Esophagus muscularis mucosa (tissue), 3 donors: ENCODE measurements around the gene SLC9A5.

Experiments used
- CTCF ChIP-seq, 3 experiments: fragments of 200-600 bp in 2 of 3; fragments of 450-650 bp in 1 of 3; sonication (generic) in 2 of 3; IDR thresholded peaks; one replicate each; pipeline ENCODE4 v1.5.1; 2017 to 2019; ENCODE audit warnings: antibody characterized with exemption in 3 of 3, mild to moderate bottlenecking in 2 of 3, moderate library complexity in 1 of 3
- POLR2A ChIP-seq: fragments of 450-650 bp; IDR thresholded peaks from one replicate; pipeline ENCODE4 v1.6.1; 2017; ENCODE audit warnings: antibody characterized with exemption, moderate library complexity, mild to moderate bottlenecking, low read depth
- POLR2AphosphoS5 ChIP-seq, 2 donors: sonication (generic); formaldehyde crosslinking; IDR thresholded peaks; one replicate each; pipeline ENCODE4 v1.6.1; 2017; ENCODE audit warnings: antibody characterized with exemption in 2 of 2

DNA sequence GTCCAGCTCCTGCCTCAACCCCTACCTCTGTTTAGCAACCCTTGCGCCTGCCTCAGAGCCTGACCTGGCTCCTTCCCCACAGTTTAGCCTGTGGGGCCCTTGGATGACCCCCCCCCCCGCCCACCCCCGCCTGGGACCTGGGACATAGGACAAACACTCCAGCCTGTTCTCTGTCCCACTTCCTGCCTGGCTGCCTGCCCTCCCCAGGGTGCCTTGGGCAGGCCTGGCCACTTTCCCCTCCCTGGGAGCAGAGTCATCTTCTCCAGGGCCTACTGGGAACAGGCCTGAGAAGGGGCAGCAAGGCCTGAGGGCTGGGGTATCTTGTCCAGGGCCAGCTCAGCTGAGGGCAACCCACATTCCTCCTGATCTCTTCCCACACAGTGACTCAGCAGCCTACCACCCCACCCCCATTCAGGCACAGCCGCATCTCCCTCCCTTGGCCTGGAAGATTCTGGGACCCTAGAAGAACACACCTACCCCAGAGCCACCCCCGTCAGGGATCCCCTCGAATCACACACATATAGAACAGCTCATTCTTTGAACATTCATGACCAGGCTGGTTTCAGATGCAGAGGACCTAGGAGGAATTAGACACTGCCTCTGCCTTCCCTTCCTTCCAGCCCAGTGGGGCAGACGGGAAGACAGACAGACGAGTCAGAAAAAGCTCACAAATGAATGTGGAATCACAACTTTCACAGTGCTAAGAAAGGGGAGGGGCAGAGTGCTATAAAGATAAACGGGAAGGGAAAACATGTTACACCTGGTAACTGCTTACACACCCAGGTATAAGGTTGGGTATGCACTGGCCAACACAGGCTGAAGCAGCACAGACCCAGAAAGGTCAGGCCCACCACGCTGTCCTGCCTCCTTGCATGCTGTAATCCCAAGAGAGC is 7.5 kb upstream of the SLC9A5 start:
- TF ChIP-seq POLR2A (no peak), CTCF (IDR thresholded peaks at IDR 0.05) (no peak), POLR2AphosphoS5 (IDR thresholded peaks at IDR 0.05) (no peak)
